Measurements from ENCODE around the gene CPLX3. TPM values are rescaled to one million over a fixed set of nuclear protein-coding genes. Genes with fewer than 3 reads are reported as not detected.

Gene CPLX3
- total RNA-seq, 6 donors from 2014 or later: not detected

- Histone ChIP-seq H3K4me3 (no peak overlapping the region), H3K36me3 (peaks cover 0 to 4% (median 0%) of the 10 kb centered on the region in 4 donors), H3K4me1 (peaks cover 57 to 94% (median 76%) of the 10 kb centered on the region in 4 donors), H3K9me3 (no peaks in the 10 kb centered on the region), H3K27me3 (no peaks in the 10 kb centered on the region), H3K27ac (peak overlapping the region; percentile 79 to 96 (median 86))
- TF ChIP-seq EP300 (IDR thresholded peaks at IDR 0.05): no peak
- TF ChIP-seq CTCF (IDR thresholded peaks at IDR 0.05): no peak
- peak in 1 of 4 donors; percentile 21 for TF ChIP-seq POLR2A (IDR thresholded peaks at IDR 0.05)
- TF ChIP-seq POLR2AphosphoS5 (IDR thresholded peaks at IDR 0.05): peak in 1 of 2 donors; percentile 35
- ATAC-seq (ENCODE audit: low FRiP score in 2 of 2) (peak; percentile 31 to 44), DNase-seq (peak in 1 of 2 donors; percentile 67)
- WGBS, 2 donors: 30 to 36% methylated on average over 6 of the region's 6 CpGs
Observed at GRCh38 chr15:74868059-74868458, 41.6 kb downstream of the CPLX3 start.

GRCh38 chr15:74869372-74869725 lies 42.9 kb downstream of the CPLX3 start:
- ATAC-seq (ENCODE audit: low FRiP score in 2 of 2) (peak in 1 of 2 donors; percentile 20), DNase-seq (no peak)
- Histone ChIP-seq H3K9me3 (no peaks in the 10 kb centered on the region), H3K27me3 (no peaks in the 10 kb centered on the region), H3K27ac (peak overlapping the region; percentile 79 to 96 (median 86)), H3K4me1 (peaks cover 63 to 88% (median 78%) of the 10 kb centered on the region in 4 donors), H3K36me3 (peaks cover 0 to 4% (median 0%) of the 10 kb centered on the region in 4 donors), H3K4me3 (peak overlapping the region in 1 of 4 donors; percentile 4)
- no peak for TF ChIP-seq CTCF (IDR thresholded peaks at IDR 0.05)
- no peak for TF ChIP-seq POLR2A (IDR thresholded peaks at IDR 0.05)
- TF ChIP-seq POLR2AphosphoS5 (IDR thresholded peaks at IDR 0.05): peak in 1 of 2 donors; percentile 22
- TF ChIP-seq EP300 (IDR thresholded peaks at IDR 0.05): no peak

DNA sequence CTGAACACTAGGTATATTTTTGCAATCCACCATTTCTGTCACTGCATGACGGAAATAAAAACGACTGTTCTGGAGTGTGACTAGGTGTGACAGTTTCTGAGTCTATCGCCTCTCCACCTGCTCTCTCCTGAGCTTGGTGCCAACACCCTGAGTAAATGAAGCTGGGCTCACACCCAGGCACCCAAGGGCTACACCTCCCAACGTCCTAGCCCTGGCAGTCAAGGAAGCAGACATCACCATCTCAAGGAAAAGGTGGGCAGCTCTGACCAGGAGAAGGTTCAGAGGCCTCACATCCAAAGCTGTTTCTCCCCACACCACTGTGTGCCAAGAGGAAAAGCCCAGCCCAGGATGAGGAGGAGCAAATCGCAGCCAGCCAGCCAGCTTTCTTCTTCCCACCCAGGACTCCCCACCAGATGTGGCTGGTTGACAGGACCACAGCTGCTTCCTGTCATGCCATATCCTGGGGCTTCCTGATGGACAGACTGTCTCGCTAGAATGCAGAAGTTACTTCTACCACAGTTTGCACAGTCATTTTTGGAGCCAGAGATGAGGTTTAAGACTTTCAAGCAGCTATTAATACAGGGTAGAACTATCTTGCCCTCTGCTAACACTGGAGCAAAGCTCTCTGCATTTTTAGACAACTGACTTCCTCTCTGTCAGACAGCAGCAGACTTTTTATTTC lies 43.4 kb downstream of the CPLX3 start:
- peak in 1 of 2 donors; percentile 81 for DNase-seq
- Histone ChIP-seq H3K4me1 (peaks cover 63 to 83% (median 75%) of the 10 kb centered on the region in 4 donors), H3K27ac (peak overlapping the region; percentile 79 to 96 (median 86)), H3K4me3 (peak overlapping the region in 1 of 4 donors; percentile 4), H3K9me3 (no peaks in the 10 kb centered on the region), H3K36me3 (peaks cover 0 to 4% (median 0%) of the 10 kb centered on the region in 4 donors), H3K27me3 (no peaks in the 10 kb centered on the region)
- WGBS, 2 donors: 21 to 34% methylated on average over 5 to 6 of the region's 6 CpGs
- TF ChIP-seq EP300 (IDR thresholded peaks at IDR 0.05): peak in 1 of 4 donors; percentile 19
- peak in 1 of 4 donors; percentile 45 for TF ChIP-seq POLR2A (IDR thresholded peaks at IDR 0.05)
- peak; percentile 19 to 58 for TF ChIP-seq POLR2AphosphoS5 (IDR thresholded peaks at IDR 0.05)
- no peak for TF ChIP-seq CTCF (IDR thresholded peaks at IDR 0.05)
- peak; percentile 61 to 65 for ATAC-seq (ENCODE audit: low FRiP score in 2 of 2)

GRCh38 chr15:74870436-74871215 lies 44.2 kb downstream of the CPLX3 start:
- Histone ChIP-seq H3K27me3 (no peaks in the 10 kb centered on the region), H3K27ac (peak overlapping the region; percentile 79 to 96 (median 86)), H3K4me1 (peaks cover 63 to 76% (median 71%) of the 10 kb centered on the region in 4 donors), H3K9me3 (no peaks in the 10 kb centered on the region), H3K36me3 (peaks cover 0 to 4% (median 0%) of the 10 kb centered on the region in 4 donors), H3K4me3 (peak overlapping the region in 1 of 4 donors; percentile 4)
- no peak for ATAC-seq (ENCODE audit: low FRiP score in 2 of 2)
- 15 to 22% methylated on average over 6 of the region's 6 CpGs for WGBS, 2 donors
- no peak for DNase-seq
- TF ChIP-seq POLR2A (IDR thresholded peaks at IDR 0.05): peak in 1 of 4 donors; percentile 8
- TF ChIP-seq POLR2AphosphoS5 (IDR thresholded peaks at IDR 0.05): no peak

- WGBS, 2 donors: 0 to 1% methylated on average over 10 to 11 of the region's 11 CpGs
Observed at GRCh38 chr15:74872702-74873035, 46.2 kb downstream of the CPLX3 start.

More at GRCh38 chr15:74872702-74873035, 46.2 kb downstream of the CPLX3 start:
- Histone ChIP-seq H3K27ac (peak overlapping the region; percentile 91 to 98 (median 94)), H3K36me3 (peaks cover 0 to 4% (median 0%) of the 10 kb centered on the region in 4 donors), H3K27me3 (no peaks in the 10 kb centered on the region), H3K4me3 (peak overlapping the region; percentile 62 to 74 (median 72)), H3K4me1 (peaks cover 50 to 58% (median 54%) of the 10 kb centered on the region in 4 donors), H3K9me3 (no peaks in the 10 kb centered on the region)
- TF ChIP-seq CTCF (IDR thresholded peaks at IDR 0.05): no peak
- TF ChIP-seq POLR2A (IDR thresholded peaks at IDR 0.05): no peak
- TF ChIP-seq POLR2AphosphoS5 (IDR thresholded peaks at IDR 0.05): no peak
- no peak for TF ChIP-seq EP300 (IDR thresholded peaks at IDR 0.05)
- ATAC-seq (ENCODE audit: low FRiP score in 2 of 2) (no peak), DNase-seq (no peak)

All from upper lobe of left lung (tissue), 6 donors.